ENCODE results near the gene CBARP.

DNA sequence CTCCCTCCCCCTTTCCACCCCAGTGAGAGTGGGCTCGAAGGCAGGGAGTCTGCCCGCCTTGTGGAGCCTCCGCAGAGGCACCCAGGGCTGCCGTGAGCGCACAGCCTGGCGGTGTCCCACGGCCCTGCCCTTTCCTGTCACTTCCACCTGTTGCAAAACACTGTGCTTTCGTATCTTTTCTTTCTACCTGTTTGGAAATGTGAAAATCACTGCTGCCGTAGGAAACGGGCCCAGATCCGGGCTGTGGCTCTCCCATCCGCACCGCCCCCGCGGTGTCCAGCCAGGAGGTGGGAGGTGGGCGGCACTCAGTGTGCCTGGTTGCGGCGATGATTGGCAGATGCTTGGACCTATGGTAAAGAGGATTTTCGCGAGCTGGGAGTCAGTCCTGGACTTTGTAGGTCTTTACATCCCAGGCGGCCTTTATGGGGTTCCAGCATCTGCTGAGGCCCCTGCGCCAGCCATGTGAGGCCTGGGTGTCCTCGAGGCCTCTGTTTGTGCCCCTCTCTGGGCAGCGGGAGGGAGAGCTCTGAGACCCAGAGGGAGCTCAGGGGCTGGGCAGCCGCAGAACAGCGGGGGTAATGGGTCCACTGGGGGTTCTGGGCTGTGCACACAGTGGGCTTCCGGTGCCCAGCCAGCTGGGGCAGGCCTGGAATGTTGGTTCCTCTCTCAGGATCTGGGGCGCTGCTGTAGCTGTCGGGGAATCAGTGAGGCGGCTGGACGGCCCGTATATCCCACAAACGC, 26.1 kb downstream of the CBARP start:
- TF ChIP-seq JUND (IDR thresholded peaks at IDR 0.05) (no peak), RAD21 (IDR thresholded peaks at IDR 0.05; ENCODE audit: low read depth) (no peak), ELF1 (IDR thresholded peaks at IDR 0.05; ENCODE audit: borderline replicate concordance, low read depth) (no peak), EZH2 (IDR thresholded peaks at IDR 0.05) (no peak), YY1 (IDR thresholded peaks at IDR 0.05; ENCODE audit: extremely low read depth, insufficient replicate concordance, low read depth, low read length) (no peak), TCF7L2 (IDR thresholded peaks at IDR 0.05; ENCODE audit: borderline replicate concordance, extremely low read depth, insufficient read depth, insufficient read length) (no peak), ZFX (IDR thresholded peaks at IDR 0.05) (no peak), POLR2A (IDR thresholded peaks at IDR 0.05; ENCODE audit: borderline replicate concordance, extremely low read depth, insufficient read depth, insufficient read length) (no peak)
- TF ChIP-seq, protein P1, sequence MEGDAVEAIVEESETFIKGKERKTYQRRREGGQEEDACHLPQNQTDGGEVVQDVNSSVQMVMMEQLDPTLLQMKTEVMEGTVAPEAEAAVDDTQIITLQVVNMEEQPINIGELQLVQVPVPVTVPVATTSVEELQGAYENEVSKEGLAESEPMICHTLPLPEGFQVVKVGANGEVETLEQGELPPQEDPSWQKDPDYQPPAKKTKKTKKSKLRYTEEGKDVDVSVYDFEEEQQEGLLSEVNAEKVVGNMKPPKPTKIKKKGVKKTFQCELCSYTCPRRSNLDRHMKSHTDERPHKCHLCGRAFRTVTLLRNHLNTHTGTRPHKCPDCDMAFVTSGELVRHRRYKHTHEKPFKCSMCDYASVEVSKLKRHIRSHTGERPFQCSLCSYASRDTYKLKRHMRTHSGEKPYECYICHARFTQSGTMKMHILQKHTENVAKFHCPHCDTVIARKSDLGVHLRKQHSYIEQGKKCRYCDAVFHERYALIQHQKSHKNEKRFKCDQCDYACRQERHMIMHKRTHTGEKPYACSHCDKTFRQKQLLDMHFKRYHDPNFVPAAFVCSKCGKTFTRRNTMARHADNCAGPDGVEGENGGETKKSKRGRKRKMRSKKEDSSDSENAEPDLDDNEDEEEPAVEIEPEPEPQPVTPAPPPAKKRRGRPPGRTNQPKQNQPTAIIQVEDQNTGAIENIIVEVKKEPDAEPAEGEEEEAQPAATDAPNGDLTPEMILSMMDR (IDR thresholded peaks at IDR 0.05 in 2 of 3, conservative IDR thresholded peaks at IDR 0.05 in 1 of 3; ENCODE audit: borderline replicate concordance in 1 of 3, insufficient read depth in 1 of 3, low read depth in 2 of 3, low read length in 2 of 3): no peak
- TF ChIP-seq, protein P2, sequence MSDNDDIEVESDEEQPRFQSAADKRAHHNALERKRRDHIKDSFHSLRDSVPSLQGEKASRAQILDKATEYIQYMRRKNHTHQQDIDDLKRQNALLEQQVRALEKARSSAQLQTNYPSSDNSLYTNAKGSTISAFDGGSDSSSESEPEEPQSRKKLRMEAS (IDR thresholded peaks at IDR 0.05): no peak
- TF ChIP-seq, protein P3, sequence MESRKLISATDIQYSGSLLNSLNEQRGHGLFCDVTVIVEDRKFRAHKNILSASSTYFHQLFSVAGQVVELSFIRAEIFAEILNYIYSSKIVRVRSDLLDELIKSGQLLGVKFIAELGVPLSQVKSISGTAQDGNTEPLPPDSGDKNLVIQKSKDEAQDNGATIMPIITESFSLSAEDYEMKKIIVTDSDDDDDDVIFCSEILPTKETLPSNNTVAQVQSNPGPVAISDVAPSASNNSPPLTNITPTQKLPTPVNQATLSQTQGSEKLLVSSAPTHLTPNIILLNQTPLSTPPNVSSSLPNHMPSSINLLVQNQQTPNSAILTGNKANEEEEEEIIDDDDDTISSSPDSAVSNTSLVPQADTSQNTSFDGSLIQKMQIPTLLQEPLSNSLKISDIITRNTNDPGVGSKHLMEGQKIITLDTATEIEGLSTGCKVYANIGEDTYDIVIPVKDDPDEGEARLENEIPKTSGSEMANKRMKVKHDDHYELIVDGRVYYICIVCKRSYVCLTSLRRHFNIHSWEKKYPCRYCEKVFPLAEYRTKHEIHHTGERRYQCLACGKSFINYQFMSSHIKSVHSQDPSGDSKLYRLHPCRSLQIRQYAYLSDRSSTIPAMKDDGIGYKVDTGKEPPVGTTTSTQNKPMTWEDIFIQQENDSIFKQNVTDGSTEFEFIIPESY (IDR thresholded peaks at IDR 0.05; ENCODE audit: extremely low read depth, insufficient replicate concordance, low read length): no peak
